ENCODE data around the gene SGCD. TPM values are rescaled to one million over a fixed set of nuclear protein-coding genes. Genes with fewer than 3 reads are reported as not detected.

SGCD gene
- total and polyA plus RNA-seq, 4 donors, result 0.79 to 20.9 (median 6.0) TPM

DNA sequence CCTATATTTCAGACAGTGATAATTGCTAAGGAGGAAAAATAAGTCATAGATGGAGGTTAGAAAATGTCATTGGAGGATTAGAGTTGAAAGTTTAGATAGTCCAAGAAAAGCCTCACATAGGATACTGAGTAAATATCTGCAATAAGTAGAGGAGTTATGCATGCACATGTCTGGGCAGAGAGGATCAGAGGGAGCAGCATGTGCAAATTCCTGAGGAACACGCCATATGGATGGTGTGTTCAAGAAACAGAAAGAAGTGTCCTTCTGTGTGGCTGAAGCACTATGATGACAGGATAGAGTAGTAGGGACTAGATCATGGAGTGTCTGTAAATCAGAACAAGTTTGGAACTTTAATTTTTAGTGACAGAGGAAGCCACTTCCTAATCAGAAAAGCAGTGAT, 52.2 kb downstream of the SGCD start:
- no peak for TF ChIP-seq CTCF (IDR thresholded peaks at IDR 0.05; ENCODE audit: control extremely low read depth, extremely low read depth)
- Histone ChIP-seq H3K27me3 (ENCODE audit: control insufficient read depth in 3 of 3, insufficient read depth in 3 of 3, low read length in 2 of 3) (no peaks in the 10 kb centered on the region), H3K27ac (ENCODE audit: low read depth in 1 of 2, low read length in 1 of 2) (no peak overlapping the region), H3K9me3 (ENCODE audit: control insufficient read depth in 4 of 4, insufficient read depth in 3 of 4, low read length in 3 of 4) (no peaks in the 10 kb centered on the region), H3K4me1 (ENCODE audit: control insufficient read depth in 5 of 5, insufficient read depth in 5 of 5, low read length in 5 of 5) (peaks cover 0 to 14% (median 4%) of the 10 kb centered on the region in 5 donors), H3K4me3 (no peak overlapping the region), H3K9ac (ENCODE audit: insufficient read depth in 1 of 2, low read length in 2 of 2) (no peak overlapping the region), H3K36me3 (ENCODE audit: control insufficient read depth in 4 of 4, insufficient read depth in 4 of 4, low read length in 4 of 4) (no peaks in the 10 kb centered on the region)
- no peak for ATAC-seq (ENCODE audit: insufficient read depth, low FRiP score)
- WGBS, 2 donors, result 85 to 92% methylated on average over 1 of the region's 1 CpG
- DNase-seq, result no peak

DNA sequence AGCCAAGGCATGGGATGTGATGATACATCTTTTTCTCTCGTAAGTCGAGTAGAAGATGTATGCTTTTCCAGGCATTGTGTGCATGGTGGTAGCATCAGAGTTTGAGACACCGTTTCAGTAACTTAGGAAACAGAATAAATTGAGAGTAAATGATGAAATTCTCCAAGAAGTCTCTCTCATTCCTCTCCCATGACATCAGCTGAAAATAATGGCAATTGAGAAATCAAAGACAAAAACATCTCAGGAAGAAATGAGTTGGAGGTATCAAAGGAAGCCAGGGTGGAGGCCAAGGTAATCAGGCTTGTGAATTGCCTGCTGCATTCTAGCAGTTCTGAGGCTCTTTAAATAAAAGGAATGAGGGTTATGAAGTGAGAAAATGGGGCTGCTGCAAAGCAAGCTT, 53.9 kb downstream of the SGCD start:
- H3K4me3 ChIP-seq, result no peak overlapping the region
- TF ChIP-seq CTCF (IDR thresholded peaks at IDR 0.05; ENCODE audit: control extremely low read depth, extremely low read depth), result no peak
- ATAC-seq (ENCODE audit: insufficient read depth, low FRiP score), result no peak
- no peaks in the 10 kb centered on the region for H3K9me3 ChIP-seq (ENCODE audit: control insufficient read depth in 4 of 4, insufficient read depth in 3 of 4, low read length in 3 of 4)
- H3K27me3 ChIP-seq (ENCODE audit: control insufficient read depth in 3 of 3, insufficient read depth in 3 of 3, low read length in 2 of 3), result no peaks in the 10 kb centered on the region
- no peak overlapping the region for H3K27ac ChIP-seq (ENCODE audit: low read depth in 1 of 2, low read length in 1 of 2)
- no peaks in the 10 kb centered on the region for H3K36me3 ChIP-seq (ENCODE audit: control insufficient read depth in 4 of 4, insufficient read depth in 4 of 4, low read length in 4 of 4)
- H3K9ac ChIP-seq (ENCODE audit: insufficient read depth in 1 of 2, low read length in 2 of 2), result peak overlapping the region in 1 of 2 donors; percentile 3
- peak; percentile 24 to 65 (median 64) for DNase-seq
- peaks cover 0 to 17% (median 5%) of the 10 kb centered on the region in 5 donors for H3K4me1 ChIP-seq (ENCODE audit: control insufficient read depth in 5 of 5, insufficient read depth in 5 of 5, low read length in 5 of 5)
- WGBS, 2 donors, result 72 to 78% methylated on average over 3 of the region's 3 CpGs

- no peaks in the 10 kb centered on the region for H3K9me3 ChIP-seq (ENCODE audit: control insufficient read depth in 4 of 4, insufficient read depth in 3 of 4, low read length in 3 of 4)
- H3K27ac ChIP-seq (ENCODE audit: low read depth in 1 of 2, low read length in 1 of 2), result peak overlapping the region in 1 of 2 donors; percentile 16
- DNase-seq (peak in 2 of 3 donors; percentile 32 to 49), ATAC-seq (ENCODE audit: insufficient read depth, low FRiP score) (no peak)
- peaks cover 0 to 33% (median 10%) of the 10 kb centered on the region in 5 donors for H3K4me1 ChIP-seq (ENCODE audit: control insufficient read depth in 5 of 5, insufficient read depth in 5 of 5, low read length in 5 of 5)
- H3K4me3 ChIP-seq, result no peak overlapping the region
- TF ChIP-seq CTCF (IDR thresholded peaks at IDR 0.05; ENCODE audit: control extremely low read depth, extremely low read depth), result no peak
- no peak overlapping the region for H3K9ac ChIP-seq (ENCODE audit: insufficient read depth in 1 of 2, low read length in 2 of 2)
- no peaks in the 10 kb centered on the region for H3K27me3 ChIP-seq (ENCODE audit: control insufficient read depth in 3 of 3, insufficient read depth in 3 of 3, low read length in 2 of 3)
- 81 to 82% methylated on average over 5 of the region's 5 CpGs for WGBS, 2 donors
- H3K36me3 ChIP-seq (ENCODE audit: control insufficient read depth in 4 of 4, insufficient read depth in 4 of 4, low read length in 4 of 4), result no peaks in the 10 kb centered on the region
Measured at GRCh38 chr5:156383510-156384265, 56.7 kb downstream of the SGCD start.
